HG03060 (cell line): ENCODE data around the gene TLCD1.
A peak's percentile ranks its signal among the peaks of the same experiment; 100 is the strongest.
"Not testable (repeated sequence)": the region's sequence is repeated elsewhere in the genome, so short reads cannot be mapped to it uniquely, and the experiment has no call there.

Experiments used
- ATAC-seq: cut with Tn5 transposase; IDR thresholded peaks from one replicate; pipeline ENCODE4 v1.9.1; 2021; ENCODE audit warnings: low read depth, moderate number of reproducible peaks; ENCODE audit not compliant: unreplicated experiment

TLCD1 gene

GRCh38 chr17:28733346-28733745, 7.3 kb upstream of the TLCD1 start:
- no peak for ATAC-seq

GRCh38 chr17:28729950-28730330, 3.9 kb upstream of the TLCD1 start:
- no peak for ATAC-seq

GRCh38 chr17:28728364-28729200, 2.5 kb upstream of the TLCD1 start, which contains the start of gene NEK8:
Gene NEK8, plus strand, starts transcription at chr17:28728788. Its CDS starts 26 bp downstream, at chr17:28728814.
- peak; percentile 28 for ATAC-seq

- peak; percentile 26 for ATAC-seq
These were observed 826 bp upstream of the TLCD1 start for GRCh38 chr17:28726627-28727491.

GRCh38 chr17:28725660-28726225, 290 bp downstream of the TLCD1 start:
- no peak for ATAC-seq

- no peak for ATAC-seq
These were observed 820 bp downstream of the TLCD1 start for GRCh38 chr17:28725166-28725659.

- ATAC-seq, result no peak
These were observed 1.4 kb downstream of the TLCD1 start for GRCh38 chr17:28724500-28725165.

- ATAC-seq, result not testable (repeated sequence)
These were observed 2.1 kb downstream of the TLCD1 start for GRCh38 chr17:28723836-28724499.

- no peak for ATAC-seq
These were observed 2.7 kb downstream of the TLCD1 start for GRCh38 chr17:28723159-28723835.

GRCh38 chr17:28722417-28723158, 3.4 kb downstream of the TLCD1 start:
- ATAC-seq, result no peak

- ATAC-seq, result not testable (repeated sequence)
These were observed 5.1 kb downstream of the TLCD1 start for GRCh38 chr17:28720997-28721329.

GRCh38 chr17:28720247-28720996, 5.6 kb downstream of the TLCD1 start:
- no peak for ATAC-seq

- ATAC-seq, result no peak
These were observed 7.0 kb downstream of the TLCD1 start for GRCh38 chr17:28719021-28719433.

GRCh38 chr17:28718333-28719020, 7.6 kb downstream of the TLCD1 start:
- ATAC-seq, result no peak

GRCh38 chr17:28717578-28718332, 8.3 kb downstream of the TLCD1 start, which contains the start of gene RAB34:
Gene RAB34, minus strand, starts transcription at chr17:28717868. Its CDS starts 602 bp downstream, at chr17:28717266.
- ATAC-seq, result no peak

GRCh38 chr17:28716740-28717577, 9.1 kb downstream of the TLCD1 start:
- ATAC-seq, result no peak
